Measurements from ENCODE around the gene SAYSD1. TPM values are rescaled to one million over a fixed set of nuclear protein-coding genes. Genes with fewer than 3 reads are reported as not detected.

Gene SAYSD1
- total and polyA plus RNA-seq, 9 of the 15 experiments (the other 6 are each of a cell fraction or from before 2014, with no cell fraction given) = 3.5 to 19.1 (median 12.4) TPM

GRCh38 chr6:39108041-39108839, 6.7 kb downstream of the SAYSD1 start (continued):
- no peak for TF ChIP-seq PTRF (tag; IDR thresholded peaks at IDR 0.05)
- no peak for TF ChIP-seq E2F3 (CRISPR knock-in tag; IDR thresholded peaks at IDR 0.05)
- TF ChIP-seq CHD7 (IDR thresholded peaks at IDR 0.05; ENCODE audit: low read depth, low read length) = no peak
- no peak for TF ChIP-seq FOXM1 (IDR thresholded peaks at IDR 0.05; ENCODE audit: low read depth)
- no peak for TF ChIP-seq FOXM1 (CRISPR knock-in tag; IDR thresholded peaks at IDR 0.05; ENCODE audit: low read depth)
- TF ChIP-seq SRSF3 (IDR thresholded peaks at IDR 0.05; ENCODE audit: insufficient read depth, low read length) = no peak
